GM19239 (cell line): ENCODE data around the gene NLRP12.
"Not testable (repeated sequence)": the region's sequence is repeated elsewhere in the genome, so short reads cannot be mapped to it uniquely, and the experiment has no call there.

Experiments
- DNase-seq: peaks from one replicate; pipeline ENCODE4 v3.0.0; 2011; ENCODE audit warnings: low spot score; ENCODE audit not compliant: insufficient read length
- FAIRE-seq: peaks from 2 replicates; lab custom pipeline; 2011; peaks lifted over from hg19 to GRCh38; lab: Jason Lieb, UNC

The NLRP12 gene

GRCh38 chr19:53824134-53824611 is at the start of gene NLRP12:
NLRP12 (minus strand) TSS chr19:53824314; CDS start chr19:53824174, 140 bp downstream.
- no peak for FAIRE-seq
- no peak for DNase-seq

- DNase-seq (no peak), FAIRE-seq (no peak)
These were observed 48.6 kb upstream of the NLRP12 start for GRCh38 chr19:53872762-53873161.

GRCh38 chr19:53871454-53871853 is 47.3 kb upstream of the NLRP12 start:
- FAIRE-seq (no peak), DNase-seq (no peak)

- FAIRE-seq = peak; percentile 90
- DNase-seq = no peak
These were observed 46.4 kb upstream of the NLRP12 start for GRCh38 chr19:53870485-53870844.

GRCh38 chr19:53869805-53870484 is 45.8 kb upstream of the NLRP12 start:
- not testable (repeated sequence) for DNase-seq, FAIRE-seq

GRCh38 chr19:53868892-53869804 is 45.0 kb upstream of the NLRP12 start:
- DNase-seq (peak; percentile 84), FAIRE-seq (peak; percentile 73)

GRCh38 chr19:53868091-53868891 is 44.2 kb upstream of the NLRP12 start:
- DNase-seq = no peak
- peak; percentile 37 for FAIRE-seq

- FAIRE-seq (peak; percentile 53), DNase-seq (peak; percentile 88)
These were observed 43.3 kb upstream of the NLRP12 start, which contains the start of gene MYADM for GRCh38 chr19:53867225-53868090. MYADM (plus strand) TSS chr19:53867883; CDS start chr19:53873530, 5,647 bp downstream.

- FAIRE-seq (no peak), DNase-seq (no peak)
These were observed 42.7 kb upstream of the NLRP12 start for GRCh38 chr19:53866865-53867224.

GRCh38 chr19:53865918-53866864 is 42.1 kb upstream of the NLRP12 start:
- FAIRE-seq (no peak), DNase-seq (no peak)

- no peak for DNase-seq
- no peak for FAIRE-seq
These were observed 41.4 kb upstream of the NLRP12 start for GRCh38 chr19:53865523-53865917.

GRCh38 chr19:53864308-53864836 is 40.3 kb upstream of the NLRP12 start:
- no peak for DNase-seq
- FAIRE-seq = no peak

GRCh38 chr19:53853707-53854106 is 29.6 kb upstream of the NLRP12 start:
- FAIRE-seq (no peak), DNase-seq (no peak)

- FAIRE-seq (no peak), DNase-seq (no peak)
These were observed 25.1 kb upstream of the NLRP12 start for GRCh38 chr19:53849237-53849676.

- FAIRE-seq = no peak
- DNase-seq = no peak
These were observed 23.4 kb upstream of the NLRP12 start for GRCh38 chr19:53847555-53847954.

- FAIRE-seq (no peak), DNase-seq (no peak)
These were observed 20.7 kb upstream of the NLRP12 start for GRCh38 chr19:53844849-53845246.

- DNase-seq, FAIRE-seq: not testable (repeated sequence)
These were observed 16.8 kb upstream of the NLRP12 start for GRCh38 chr19:53840914-53841313.

- FAIRE-seq = not testable (repeated sequence)
These were observed 16.1 kb upstream of the NLRP12 start for GRCh38 chr19:53840241-53840640.

More at GRCh38 chr19:53840241-53840640, 16.1 kb upstream of the NLRP12 start:
- not testable (repeated sequence) for DNase-seq
